HG03095 (cell line): ENCODE measurements around the gene ACP5.

Source experiments
- ATAC-seq: cut with Tn5 transposase; IDR thresholded peaks from one replicate; pipeline ENCODE4 v1.9.1; 2021; ENCODE audit warnings: moderate library complexity; ENCODE audit not compliant: unreplicated experiment

The ACP5 gene

DNA sequence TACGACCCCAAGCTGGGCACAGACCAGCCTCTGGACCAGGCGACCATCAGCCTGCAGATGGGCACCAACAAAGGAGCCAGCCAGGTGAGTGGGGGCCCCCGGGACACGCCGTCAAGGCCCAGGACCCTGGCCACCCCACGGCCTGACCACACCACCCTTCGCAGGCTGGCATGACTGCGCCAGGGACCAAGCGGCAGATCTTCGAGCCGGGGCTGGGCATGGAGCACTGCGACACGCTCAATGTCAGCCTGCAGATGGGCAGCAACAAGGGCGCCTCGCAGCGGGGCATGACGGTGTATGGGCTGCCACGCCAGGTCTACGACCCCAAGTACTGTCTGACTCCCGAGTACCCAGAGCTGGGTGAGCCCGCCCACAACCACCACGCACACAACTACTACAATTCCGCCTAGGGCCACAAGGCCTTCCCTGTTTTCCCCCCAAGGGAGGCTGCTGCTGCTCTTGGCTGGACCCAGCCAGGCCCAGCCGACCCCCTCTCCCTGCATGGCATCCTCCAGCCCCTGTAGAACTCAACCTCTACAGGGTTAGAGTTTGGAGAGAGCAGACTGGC, 28.0 kb downstream of the ACP5 start:
- ATAC-seq: no peak

DNA sequence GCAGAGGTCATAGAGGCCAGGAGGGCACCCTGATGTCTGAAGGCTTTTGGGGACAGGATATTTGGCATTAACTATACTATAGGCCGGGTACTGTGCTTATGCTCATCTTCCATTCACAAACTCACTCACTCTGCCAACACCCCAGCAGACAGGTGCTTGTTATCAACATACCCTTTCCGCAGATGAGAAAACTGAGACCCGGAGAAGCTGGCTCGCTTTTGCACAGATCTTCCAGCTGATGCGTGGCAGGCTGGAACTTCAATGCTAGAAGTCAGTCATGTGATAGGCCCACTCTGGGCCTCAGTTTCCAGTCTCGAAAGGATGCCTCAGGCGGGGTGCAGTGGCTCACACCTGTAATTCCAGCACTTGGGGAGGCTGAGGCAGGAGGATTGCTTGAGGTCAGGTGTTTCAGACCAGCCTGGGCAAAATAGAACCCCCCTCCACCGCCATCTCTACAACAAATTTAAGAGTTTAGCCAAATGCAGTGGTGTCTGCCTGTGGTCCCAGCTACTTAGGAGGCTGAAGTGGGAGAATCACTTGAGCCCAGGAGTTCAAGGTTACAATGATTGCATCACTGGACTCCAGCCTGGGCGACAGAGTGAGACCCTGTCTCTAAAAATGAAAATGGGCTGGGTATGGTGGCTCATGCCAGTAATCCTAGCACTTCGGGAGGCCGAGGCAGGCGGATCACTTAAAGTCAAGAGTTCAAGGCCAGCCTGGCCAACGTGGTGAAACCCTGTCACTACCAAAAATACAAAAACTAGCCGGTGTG, 29.3 kb downstream of the ACP5 start:
- ATAC-seq: no peak

DNA sequence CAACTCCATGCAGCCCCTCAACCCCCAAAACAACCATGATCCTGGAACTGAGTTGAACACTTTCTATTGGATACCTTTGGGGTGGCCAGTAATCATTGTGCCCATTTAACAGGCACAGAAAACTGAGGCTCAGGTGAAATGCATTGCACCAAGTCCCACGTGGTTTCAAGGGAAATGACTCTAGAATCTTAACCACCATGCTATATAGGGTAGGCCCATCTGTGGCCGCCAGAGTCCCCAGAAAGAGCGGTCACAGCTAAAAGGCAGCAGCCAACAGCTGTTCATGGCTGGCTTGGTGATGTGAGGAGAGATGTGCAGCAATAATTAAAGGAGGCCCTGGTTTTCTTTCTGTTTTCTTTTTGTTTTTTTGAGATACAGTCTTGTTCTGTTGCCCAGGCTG, 36.2 kb downstream of the ACP5 start:
- ATAC-seq: no peak

DNA sequence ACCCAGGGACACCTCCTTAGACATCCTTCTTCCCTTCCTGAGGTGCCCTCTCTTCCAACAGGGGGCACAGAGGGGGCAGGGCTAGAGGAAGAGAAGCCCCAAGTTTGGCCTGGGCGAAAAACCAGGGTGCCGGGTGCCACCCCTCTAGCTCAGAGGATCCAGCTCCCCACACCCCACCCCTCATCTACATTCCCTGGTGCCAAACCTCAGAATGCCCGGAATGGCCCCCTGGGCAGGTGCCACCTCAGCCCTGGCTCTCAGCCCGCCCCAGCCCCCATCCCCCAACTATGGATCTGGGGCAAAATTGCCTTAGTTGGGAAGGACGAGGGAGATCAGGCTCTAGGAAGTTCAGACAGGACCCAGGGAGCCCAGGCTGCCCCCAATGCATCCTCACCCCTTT, 36.8 kb downstream of the ACP5 start:
- ATAC-seq: no peak

DNA sequence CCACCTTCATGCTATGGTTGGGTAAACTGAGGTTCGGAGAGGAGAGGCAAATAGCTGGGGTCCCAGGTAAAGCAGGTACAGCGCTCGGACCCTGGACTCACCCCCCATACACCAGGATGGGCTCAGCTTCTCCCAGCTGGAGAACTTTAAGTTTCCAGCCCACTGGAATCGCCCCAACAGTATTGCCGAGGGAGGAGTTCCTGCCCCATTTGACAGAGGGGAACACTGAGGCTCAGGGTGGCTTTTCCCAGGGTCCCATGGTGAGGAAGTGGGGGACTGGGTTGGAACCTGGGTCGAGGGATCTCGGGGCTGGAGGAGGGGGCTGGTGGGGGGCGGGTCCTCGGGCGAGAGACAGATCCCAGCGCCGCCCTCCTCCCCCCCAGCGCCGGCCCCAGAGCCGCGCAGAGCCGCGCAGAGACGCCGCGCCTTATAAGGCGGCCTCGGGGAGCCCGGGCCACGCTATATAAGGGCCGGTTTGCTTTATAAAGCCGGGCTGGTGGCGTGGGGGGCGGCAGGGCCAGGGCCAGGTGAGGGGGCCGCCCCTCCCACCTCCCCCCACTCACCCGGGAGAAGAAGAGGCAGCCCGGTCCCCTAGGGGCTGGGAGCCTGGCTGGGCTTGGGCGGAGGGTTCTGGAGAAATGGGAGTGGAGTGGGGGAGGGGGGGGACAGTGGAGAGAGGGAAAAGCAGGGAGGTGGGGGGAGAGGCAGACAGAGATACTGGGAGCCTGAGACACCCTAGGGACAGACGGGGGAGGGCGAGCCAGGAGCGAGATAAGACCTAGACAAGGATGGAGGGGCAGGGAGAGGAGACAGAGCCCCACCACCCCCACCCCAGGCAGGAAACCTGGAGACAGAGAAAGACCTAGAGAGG, 37.7 kb downstream of the ACP5 start:
- no peak for ATAC-seq

DNA sequence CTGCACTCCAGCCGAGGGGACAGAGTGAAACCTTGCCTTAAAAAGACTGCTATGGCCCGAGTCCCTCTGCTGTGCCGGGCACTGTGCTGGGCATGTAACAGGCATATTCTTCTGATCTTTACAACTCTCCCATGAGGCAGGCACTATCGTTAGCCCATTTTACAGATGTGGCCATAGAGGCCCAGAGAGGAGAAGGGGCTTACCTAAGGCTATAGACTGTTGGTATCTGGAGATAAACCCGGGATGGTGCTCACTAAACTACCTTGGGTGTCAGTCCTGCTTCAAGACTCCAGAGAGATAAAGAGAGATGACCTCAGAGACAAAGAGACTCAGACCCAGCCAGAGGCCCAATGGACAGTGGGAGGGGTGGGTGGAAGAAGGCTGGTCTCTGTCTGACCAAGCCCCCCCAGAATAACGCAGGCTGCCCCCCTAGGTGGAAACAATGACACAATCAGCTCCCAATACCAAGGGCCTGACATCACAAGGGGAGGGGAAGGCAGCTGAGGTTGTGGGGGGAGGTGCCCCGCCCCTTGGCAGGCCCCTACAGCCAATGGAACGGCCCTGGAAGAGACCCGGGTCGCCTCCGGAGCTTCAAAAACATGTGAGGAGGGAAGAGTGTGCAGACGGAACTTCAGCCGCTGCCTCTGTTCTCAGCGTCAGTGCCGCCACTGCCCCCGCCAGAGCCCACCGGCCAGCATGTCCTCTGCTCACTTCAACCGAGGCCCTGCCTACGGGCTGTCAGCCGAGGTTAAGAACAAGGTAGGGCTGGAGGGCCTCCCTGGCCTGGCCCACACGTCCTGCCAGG, 39.0 kb downstream of the ACP5 start, which contains the start of gene CNN1:
Gene CNN1 (plus strand): TSS at position 620 of the 805 bp plus-strand sequence. CDS start 77 bp downstream, at position 697.
- ATAC-seq: no peak

DNA sequence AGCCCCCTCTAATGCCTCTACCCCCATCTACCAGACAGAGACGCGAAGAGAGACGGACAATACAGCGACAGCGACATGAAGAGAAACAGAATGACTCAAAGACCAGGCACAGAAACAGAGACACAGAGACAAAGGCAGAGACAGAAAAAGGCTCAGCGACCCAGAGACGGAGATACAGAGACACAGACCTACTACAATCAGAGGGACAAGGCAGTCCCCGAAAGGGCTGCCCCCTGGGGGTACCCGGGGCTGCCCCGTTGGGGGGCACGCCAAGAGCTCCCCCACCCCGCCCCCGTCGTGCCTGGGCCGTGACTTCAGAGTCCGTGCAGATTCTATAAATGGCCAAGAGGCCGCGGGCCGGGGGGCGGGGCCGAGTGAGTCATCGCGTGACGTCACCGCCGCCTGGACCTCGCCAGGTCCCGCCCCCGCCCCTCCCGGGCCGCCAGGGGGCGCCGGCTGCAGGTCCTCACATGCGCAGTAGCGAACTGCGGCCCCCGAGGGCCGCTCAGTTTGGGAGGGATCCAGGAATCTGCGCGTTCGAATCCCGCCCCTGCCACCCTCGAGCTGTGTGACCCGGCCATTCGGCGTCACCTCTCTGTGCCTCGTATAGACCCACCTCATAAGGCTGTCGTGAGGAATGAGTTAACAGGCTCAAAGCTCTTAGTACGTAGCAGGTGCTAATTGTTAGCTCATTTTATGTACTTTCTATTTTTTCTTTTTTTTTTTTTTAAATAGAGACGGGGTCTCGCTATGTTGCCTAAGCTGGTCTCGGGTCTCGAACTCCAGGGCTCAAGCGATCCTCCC, 41.5 kb downstream of the ACP5 start:
- peak; percentile 67 for ATAC-seq

DNA sequence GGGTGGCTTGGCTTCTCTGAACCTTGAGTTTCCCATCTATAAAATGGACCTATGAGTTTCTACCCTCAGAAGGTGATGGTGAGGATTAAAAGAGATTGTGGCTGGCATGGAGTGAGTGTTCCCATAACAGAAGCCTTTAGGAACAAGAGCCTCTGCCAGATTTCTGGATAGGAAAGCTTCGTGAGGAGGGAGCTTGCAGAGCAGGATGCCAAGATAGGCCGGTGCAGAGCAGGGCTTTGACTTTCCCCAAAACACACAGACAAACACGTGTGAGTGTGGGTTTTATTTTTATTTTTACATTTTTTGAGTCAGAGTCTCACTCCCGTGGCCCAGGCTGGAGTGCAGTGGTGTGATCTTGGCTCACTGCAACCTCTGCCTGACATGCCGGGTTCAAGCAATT, 42.5 kb downstream of the ACP5 start:
- no peak for ATAC-seq

DNA sequence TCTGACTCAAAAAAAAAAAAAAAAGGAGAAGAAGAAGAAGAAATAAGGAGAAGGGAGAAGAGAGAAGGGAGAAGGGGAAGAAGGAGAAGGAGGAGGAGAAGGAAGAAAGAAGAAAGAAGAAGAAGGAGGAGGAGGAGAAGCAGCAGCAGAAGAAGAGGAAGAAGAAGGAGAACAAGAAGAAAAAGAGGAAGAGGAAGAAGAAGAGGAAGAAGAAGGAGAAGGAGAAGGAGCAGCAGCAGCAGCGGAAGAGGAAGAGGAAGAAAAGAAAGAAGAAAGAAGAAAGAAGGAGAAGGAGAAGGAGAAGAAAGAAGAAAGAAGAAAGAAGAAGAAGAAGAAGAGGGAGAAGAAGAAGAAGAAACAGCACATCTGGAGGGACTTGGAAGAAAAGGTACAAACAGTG, 42.9 kb downstream of the ACP5 start:
- no peak for ATAC-seq

DNA sequence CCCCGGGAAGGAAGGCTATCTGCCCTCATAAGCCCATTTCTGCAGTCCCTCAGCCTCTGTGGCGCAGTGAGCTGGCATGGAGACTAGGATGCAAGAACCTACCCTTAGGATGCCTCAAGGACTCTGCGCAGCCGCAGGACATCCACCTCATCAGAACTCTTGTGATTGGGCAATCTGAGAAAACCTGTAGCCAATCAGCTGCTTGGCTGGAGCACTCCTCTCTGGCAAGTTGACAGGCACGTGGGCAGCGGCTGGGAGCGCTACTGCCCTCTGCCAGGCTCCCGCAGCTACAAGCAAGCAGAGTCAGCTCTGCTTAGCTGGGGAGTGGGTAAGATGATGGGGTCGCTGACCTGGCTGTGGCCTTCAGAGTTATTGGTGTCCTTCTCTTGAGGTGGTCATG, 47.0 kb downstream of the ACP5 start:
- no peak for ATAC-seq

DNA sequence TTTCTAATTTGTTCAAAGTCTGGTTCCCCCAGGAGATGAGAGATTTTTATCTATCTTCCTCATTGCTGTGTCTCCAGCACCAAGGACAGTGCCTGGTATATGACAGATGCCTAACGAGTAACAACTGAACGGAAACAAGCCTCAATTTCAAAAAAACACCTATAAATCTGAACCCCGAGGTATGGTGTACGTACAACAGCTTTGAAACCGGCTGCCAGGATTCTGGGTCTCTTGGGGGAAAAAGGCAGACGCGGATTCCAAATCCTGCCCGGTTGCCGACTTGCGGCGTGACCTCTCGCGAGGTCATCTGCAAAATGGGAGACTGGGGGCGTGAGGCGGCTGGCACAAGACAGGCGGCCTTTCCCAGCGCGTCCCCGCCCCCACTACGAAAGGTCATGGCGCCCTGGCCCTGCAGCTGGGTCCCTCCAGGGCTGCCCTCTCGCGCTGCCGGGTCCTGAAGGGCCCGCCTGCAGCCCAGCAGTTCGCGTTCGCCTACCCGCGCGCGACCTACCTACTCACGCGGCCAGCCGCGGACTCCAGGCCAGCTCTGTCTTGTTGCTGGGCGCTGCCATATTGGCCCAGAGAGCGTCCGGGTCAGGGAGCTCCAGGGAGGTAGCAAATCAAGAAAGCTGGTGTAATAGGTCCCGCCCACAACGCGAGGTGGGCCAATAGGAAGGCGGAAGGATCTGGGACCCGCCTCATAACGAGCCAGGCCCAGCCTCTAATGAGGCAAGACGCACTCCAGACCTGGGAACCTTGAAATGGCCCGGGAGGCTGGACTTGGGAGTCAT, 48.7 kb downstream of the ACP5 start, which contains the start of gene ECSIT:
Gene ECSIT (minus strand): TSS at position 584 of the 791 bp plus-strand sequence. CDS start 9,964 bp downstream, outside the sequence.
- peak; percentile 90 for ATAC-seq
